Lower lobe of right lung (tissue), 2 donors: ENCODE results near the gene RPL27. TPM values are rescaled to one million over a fixed set of nuclear protein-coding genes. Genes with fewer than 3 reads are reported as not detected.

ENCODE experiments used
- ATAC-seq, 2 donors: fragments of 200-7000 bp; cut with Tn5 transposase; one replicate each; pipeline ENCODE4 v1.9.1; 2020 to 2022; ENCODE audit warnings: mild to moderate bottlenecking in 2 of 2, moderate library complexity in 2 of 2
- DNase-seq: peaks from one replicate; pipeline ENCODE4 v3.0.0-alpha.2; 2020
- H3K27ac ChIP-seq: fragments of 200-600 bp; one replicate; pipeline ENCODE4 v1.8.0; 2022
- H3K27me3 ChIP-seq: fragments of 200-600 bp; one replicate; pipeline ENCODE4 v1.8.0; 2022; ENCODE audit warnings: low read depth
- H3K36me3 ChIP-seq: fragments of 200-600 bp; one replicate; pipeline ENCODE4 v1.8.0; 2022; ENCODE audit warnings: mild to moderate bottlenecking
- H3K4me1 ChIP-seq: fragments of 200-600 bp; one replicate; pipeline ENCODE4 v1.8.0; 2022
- H3K4me3 ChIP-seq: fragments of 200-600 bp; one replicate; pipeline ENCODE4 v1.8.0; 2022; ENCODE audit warnings: mild to moderate bottlenecking
- H3K9me3 ChIP-seq: fragments of 200-600 bp; one replicate; pipeline ENCODE4 v1.8.0; 2022
- CTCF ChIP-seq: fragments of 200-600 bp; IDR thresholded peaks from one replicate; pipeline ENCODE4 v1.8.0; 2022; ENCODE audit warnings: antibody characterized with exemption, mild to moderate bottlenecking
- intact Hi-C: fragments of 100-400 bp; cut with DNase I; formaldehyde crosslinking; loops from one replicate; pipeline ENCODE4 v1.11.0; 2022
- total RNA-seq: library from RNA; stranded (reverse); fragmentation: NEBNext Ultra II Directional; extraction: Animal tissue kit (Norgen Biotek cat#: 25700); gene quantifications from one replicate; pipeline ENCODE4 v1.2.1, GENCODE V29; 2021
- donor health status: DM: no; HTN: yes; CAD: no; lungs with severe emphysema.

Gene RPL27
- total RNA-seq, 1 donor from 2014 or later: 810 TPM

GRCh38 chr17:43040655-43041054, 42.4 kb downstream of the RPL27 start:
- no peak for DNase-seq
- Histone ChIP-seq H3K27ac (no peak overlapping the region), H3K36me3 (no peaks in the 10 kb centered on the region), H3K9me3 (no peaks in the 10 kb centered on the region), H3K27me3 (no peaks in the 10 kb centered on the region), H3K4me3 (no peak overlapping the region), H3K4me1 (no peaks in the 10 kb centered on the region)
- ATAC-seq: peak; percentile 21 to 78
- TF ChIP-seq CTCF: no peak
- intact Hi-C loops: no loop called here

- Histone ChIP-seq H3K27me3 (no peaks in the 10 kb centered on the region), H3K9me3 (no peaks in the 10 kb centered on the region), H3K4me3 (no peak overlapping the region), H3K36me3 (no peaks in the 10 kb centered on the region), H3K4me1 (no peaks in the 10 kb centered on the region), H3K27ac (no peak overlapping the region)
- no peak for ATAC-seq
- intact Hi-C loops: no loop called here
- no peak for TF ChIP-seq CTCF
- DNase-seq: no peak
Observed at GRCh38 chr17:43042025-43042628, 43.9 kb downstream of the RPL27 start.

- Histone ChIP-seq H3K36me3 (no peaks in the 10 kb centered on the region), H3K4me3 (no peak overlapping the region), H3K27ac (no peak overlapping the region), H3K9me3 (no peaks in the 10 kb centered on the region), H3K4me1 (no peaks in the 10 kb centered on the region), H3K27me3 (no peaks in the 10 kb centered on the region)
- DNase-seq: no peak
- TF ChIP-seq CTCF: no peak
- intact Hi-C loops: no loop called here
- no peak for ATAC-seq
Observed at GRCh38 chr17:43043307-43043706, 45.1 kb downstream of the RPL27 start.

- Histone ChIP-seq H3K36me3 (no peaks in the 10 kb centered on the region), H3K27me3 (no peaks in the 10 kb centered on the region), H3K27ac (no peak overlapping the region), H3K4me1 (no peaks in the 10 kb centered on the region), H3K4me3 (no peak overlapping the region), H3K9me3 (no peaks in the 10 kb centered on the region)
- no peak for ATAC-seq
- intact Hi-C loops: no loop called here
- no peak for DNase-seq
- no peak for TF ChIP-seq CTCF
Observed at GRCh38 chr17:43044024-43044423, 45.8 kb downstream of the RPL27 start.

GRCh38 chr17:43051969-43052368, 53.8 kb downstream of the RPL27 start:
- H3K36me3 ChIP-seq: no peaks in the 10 kb centered on the region
- no peak for TF ChIP-seq CTCF
- DNase-seq: no peak
- no peaks in the 10 kb centered on the region for H3K4me1 ChIP-seq
- no peak overlapping the region for H3K27ac ChIP-seq
- no peak for ATAC-seq
- no peaks in the 10 kb centered on the region for H3K27me3 ChIP-seq
- intact Hi-C loops: no loop called here
- no peaks in the 10 kb centered on the region for H3K9me3 ChIP-seq
- no peak overlapping the region for H3K4me3 ChIP-seq

Other genes with a start within 250 kb of the RPL27 start
- 127 TPM for gene RAMP2, start 237.2 kb upstream of the RPL27 start, total RNA-seq
- 42.1 TPM for gene VPS25, start 225.0 kb upstream of the RPL27 start, total RNA-seq
- gene WNK4, start 217.8 kb upstream of the RPL27 start, total RNA-seq: 0.47 TPM
- 54.5 TPM for gene COA3, start 199.7 kb upstream of the RPL27 start, total RNA-seq
- gene CNTD1, start 199.6 kb upstream of the RPL27 start, total RNA-seq: 1.6 TPM
- gene BECN1, start 174.1 kb upstream of the RPL27 start, total RNA-seq: 65.3 TPM
- gene PSME3, start 165.0 kb upstream of the RPL27 start, total RNA-seq: 81.6 TPM
- gene AOC2, start 153.8 kb upstream of the RPL27 start, total RNA-seq: 2.1 TPM
- 160 TPM for gene AOC3, start 147.2 kb upstream of the RPL27 start, total RNA-seq
- not detected for gene G6PC1, start 97.6 kb upstream of the RPL27 start, total RNA-seq
- 25.2 TPM for gene AARSD1, start 34.0 kb upstream of the RPL27 start, total RNA-seq
- gene PTGES3L, start 18.3 kb upstream of the RPL27 start, total RNA-seq: 0.27 TPM
- gene RUNDC1, start 17.9 kb upstream of the RPL27 start, total RNA-seq: 17.1 TPM
- gene IFI35, start 8.4 kb downstream of the RPL27 start, total RNA-seq: 61.5 TPM
- 382 TPM for gene VAT1, start 24.0 kb downstream of the RPL27 start, total RNA-seq
- gene RND2, start 26.8 kb downstream of the RPL27 start, total RNA-seq: 0.53 TPM
- gene BRCA1, start 126.9 kb downstream of the RPL27 start, total RNA-seq: 7.4 TPM
- 93.3 TPM for gene NBR1, start 172.8 kb downstream of the RPL27 start, total RNA-seq
- 17.9 TPM for gene TMEM106A, start 213.5 kb downstream of the RPL27 start, total RNA-seq
- not detected for gene CCDC200, start 230.2 kb downstream of the RPL27 start, total RNA-seq
- gene RNU2-1, start 235.6 kb downstream of the RPL27 start, total RNA-seq: 8,279 TPM